Endothelial cell of umbilical vein (primary cell): ENCODE measurements around the gene SUSD6. TPM values are rescaled to one million over a fixed set of nuclear protein-coding genes. Genes with fewer than 3 reads are reported as not detected.

Experiments
- BruUV-seq: library from RNA; stranded (reverse); fragments of 400-500 nt; replicated peaks from 2 replicates; lab custom pipeline; 2021; lab: Mats Ljungman, UMichigan
- CTCF ChIA-PET: fragments of 300-600, 350-600 bp; sonication (Branson Sonifier 250); formaldehyde crosslinking; loops from one replicate; lab custom pipeline; 2021; ENCODE audit warnings: antibody characterized with exemption, inconsistent platforms; lab: Charles Lee
- POLR2A ChIA-PET: fragments of 300-600, 350-600 bp; sonication (Branson Sonifier 250); formaldehyde crosslinking; loops from one replicate; lab custom pipeline; 2021; ENCODE audit warnings: antibody characterized with exemption, inconsistent platforms; lab: Charles Lee
- DNase-seq: peaks from one replicate; pipeline ENCODE4 v3.0.0-alpha.2; 2011; ENCODE audit warnings: low read depth, low spot score
- FAIRE-seq: peaks from 2 replicates; lab custom pipeline; 2011; peaks lifted over from hg19 to GRCh38; lab: Jason Lieb, UNC
- H2AFZ ChIP-seq: 2 replicates; pipeline ENCODE4 v1.6.0; 2012; ENCODE audit warnings: low read depth, low read length, control low read depth, inconsistent platforms
- H3K27ac ChIP-seq: 2 replicates; pipeline ENCODE4 v1.5.1; 2011; ENCODE audit warnings: low read depth, mild to moderate bottlenecking, control low read depth, low read length, moderate library complexity; ENCODE audit not compliant: insufficient read depth
- H3K27me3 ChIP-seq, 2 experiments: 2 replicates each; pipeline versions ENCODE4 v1.6.0 to v1.6.1; 2011; ENCODE audit warnings: low read length in 2 of 2, mixed read lengths in 1 of 2; ENCODE audit not compliant: control insufficient read depth in 2 of 2, insufficient read depth in 2 of 2
- H3K36me3 ChIP-seq, 2 experiments: 2 replicates in 1 of 2; 3 replicates in 1 of 2; pipeline ENCODE4 v1.5.1; 2011; ENCODE audit warnings: low read length in 2 of 2, mild to moderate bottlenecking in 1 of 2, moderate library complexity in 1 of 2; ENCODE audit not compliant: control insufficient read depth in 2 of 2, insufficient read depth in 2 of 2; ENCODE audit errors: extremely low read depth in 1 of 2
- H3K4me1 ChIP-seq: 3 replicates; pipeline ENCODE4 v1.5.1; 2011; ENCODE audit warnings: mild to moderate bottlenecking, low read length; ENCODE audit not compliant: control insufficient read depth, insufficient read depth; ENCODE audit errors: extremely low read depth
- H3K4me2 ChIP-seq: 2 replicates; pipeline ENCODE4 v1.6.1; 2011; ENCODE audit warnings: low read length, control low read depth, mixed read lengths; ENCODE audit not compliant: insufficient read depth
- H3K4me3 ChIP-seq, 3 experiments: fragments of 200-600 bp in 1 of 3; sonication (generic), shearing (Covaris generic) in 1 of 3; replicated peaks in 1 of 3; 2 replicates each; pipeline ENCODE4 v1.5.1; 2011 to 2016; ENCODE audit warnings: control low read depth in 3 of 3, low read length in 3 of 3, mild to moderate bottlenecking in 2 of 3, inconsistent platforms in 1 of 3, low read depth in 1 of 3, moderate library complexity in 1 of 3; ENCODE audit not compliant: insufficient read depth in 1 of 3
- H3K79me2 ChIP-seq: 2 replicates; pipeline ENCODE4 v1.6.0; 2012; ENCODE audit warnings: low read length, inconsistent platforms; ENCODE audit not compliant: control insufficient read depth, insufficient read depth
- H3K9ac ChIP-seq: replicated peaks from 2 replicates; pipeline ENCODE3; 2011; ENCODE audit warnings: low read length, control low read depth; ENCODE audit not compliant: insufficient read depth; ENCODE audit errors: extremely low read depth
- H3K9me1 ChIP-seq: replicated peaks from 3 replicates; pipeline ENCODE4 v1.6.0; 2011; ENCODE audit warnings: mild to moderate bottlenecking, low read length; ENCODE audit not compliant: control insufficient read depth, insufficient read depth; ENCODE audit errors: extremely low read depth
- H3K9me3 ChIP-seq: replicated peaks from 2 replicates; pipeline ENCODE4 v1.5.1; 2012; ENCODE audit warnings: low read length, inconsistent platforms; ENCODE audit not compliant: control insufficient read depth, insufficient read depth
- H4K20me1 ChIP-seq: replicated peaks from 2 replicates; pipeline ENCODE3; 2011; ENCODE audit warnings: mild to moderate bottlenecking, low read length; ENCODE audit not compliant: control insufficient read depth, insufficient read depth; ENCODE audit errors: extremely low read depth
- EZH2 ChIP-seq: IDR thresholded peaks from 2 replicates; pipeline ENCODE4 v1.6.1; 2012; ENCODE audit warnings: borderline replicate concordance, low read depth, mild to moderate bottlenecking, moderate library complexity, low read length, inconsistent platforms; ENCODE audit not compliant: severe bottlenecking
- FOS ChIP-seq: IDR thresholded peaks from 2 replicates; pipeline ENCODE4 v1.6.1; 2011; ENCODE audit warnings: mild to moderate bottlenecking, low read length, moderate library complexity, borderline replicate concordance; ENCODE audit not compliant: insufficient read depth
- GATA2 ChIP-seq: IDR thresholded peaks from 2 replicates; pipeline ENCODE4 v1.7.0; 2011; ENCODE audit warnings: low read depth, mild to moderate bottlenecking, moderate library complexity, mixed read lengths, low read length; ENCODE audit not compliant: insufficient read length, insufficient read depth
- JUN ChIP-seq: IDR thresholded peaks from 2 replicates; pipeline ENCODE4 v1.6.1; 2011; ENCODE audit warnings: borderline replicate concordance, low read depth; ENCODE audit not compliant: insufficient read length, insufficient read depth
- MYC ChIP-seq: IDR thresholded peaks from one replicate; pipeline ENCODE4 v1.6.1; 2011; ENCODE audit warnings: mild to moderate bottlenecking, low read depth, low read length
- POLR2A ChIP-seq: IDR thresholded peaks from 2 replicates; pipeline ENCODE4 v1.6.1; 2012; ENCODE audit warnings: low read depth, mild to moderate bottlenecking, control low read depth, low read length
- POLR2AphosphoS5 ChIP-seq: IDR thresholded peaks from 2 replicates; pipeline ENCODE4 v1.6.1; 2012; ENCODE audit warnings: low read depth, mild to moderate bottlenecking, control low read depth, low read length, moderate library complexity; ENCODE audit not compliant: insufficient read depth
- dilution Hi-C: fragments of 300-500 bp; cut with MboI; formaldehyde crosslinking; loops from one replicate; pipeline ENCODE4 v1.15.0; 2019; ENCODE audit warnings: low sequenced_read_pairs; ENCODE audit not compliant: extremely low pct_ligation_motif_present
- intact Hi-C: fragments of 100-400 bp; cut with micrococcal nuclease; formaldehyde crosslinking; loops from one replicate; pipeline ENCODE4 v1.10.0; 2022
- polyA plus RNA-seq, 4 experiments: library from polyadenylated mRNA; depleted of rRNA in 3 of 4; stranded (reverse) in 3 of 4; unstranded in 1 of 4; fragments of >200 nt; gene quantifications; 2 replicates each; pipeline versions ENCODE4 v1.2.1 to v1.2.3, GENCODE V29; 2011 to 2012; ENCODE audit warnings: missing spikeins in 1 of 4
- total RNA-seq: library from RNA; stranded (reverse); gene quantifications from 2 replicates; pipeline ENCODE4 v1.2.3, GENCODE V29; 2021
- TF ChIP-seq, protein P1 (sequence below), 2 donors: IDR thresholded peaks; 1 replicate in 1 of 2; 2 replicates in 1 of 2; pipeline ENCODE4 v1.5.1; 2011; ENCODE audit warnings: low read length in 2 of 2, mild to moderate bottlenecking in 2 of 2, moderate library complexity in 2 of 2, control low read depth in 1 of 2, inconsistent platforms in 1 of 2, low read depth in 1 of 2; ENCODE audit not compliant: insufficient read depth in 1 of 2; ENCODE audit errors: extremely low read depth in 1 of 2
- TF ChIP-seq, protein P2 (sequence below): IDR thresholded peaks from 2 replicates; pipeline ENCODE4 v1.6.1; 2011; ENCODE audit not compliant: insufficient read depth, insufficient read length

Gene SUSD6
- total and polyA plus RNA-seq, 2 donors (not counting 3 experiments of a cell fraction or from before 2014, with no cell fraction given) = 13.4 to 19.5 TPM

DNA sequence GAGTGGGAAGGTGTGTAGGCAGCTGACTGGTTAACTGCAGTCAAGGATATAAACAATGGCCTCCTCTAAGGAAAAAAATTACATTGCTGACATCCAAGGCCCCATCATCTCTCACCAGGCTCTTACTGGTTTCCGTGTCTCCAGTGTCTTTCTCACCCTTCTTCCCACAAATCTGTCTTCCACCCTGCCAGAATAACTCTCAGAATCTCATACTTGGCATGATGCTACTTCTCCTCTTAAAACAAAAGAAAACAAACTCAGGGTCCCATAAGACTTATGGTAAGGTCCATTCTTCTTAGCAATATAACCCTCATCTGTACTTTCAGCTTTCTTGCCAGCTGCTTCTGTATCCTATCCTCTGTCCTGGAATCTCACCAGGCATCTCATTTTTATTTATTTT, 68.9 kb downstream of the SUSD6 start:
- Histone ChIP-seq H3K4me3 (no peak overlapping the region), H3K4me2 (no peak overlapping the region), H3K9me3 (no peaks in the 10 kb centered on the region), H2AFZ (no peak overlapping the region), H3K27me3 (no peaks in the 10 kb centered on the region), H3K27ac (no peak overlapping the region), H3K9me1 (no peaks in the 10 kb centered on the region), H3K36me3 (no peaks in the 10 kb centered on the region), H3K79me2 (no peaks in the 10 kb centered on the region), H3K4me1 (no peaks in the 10 kb centered on the region), H4K20me1 (peaks cover 2% of the 10 kb centered on the region), H3K9ac (no peak overlapping the region)
- TF ChIP-seq, protein P1, sequence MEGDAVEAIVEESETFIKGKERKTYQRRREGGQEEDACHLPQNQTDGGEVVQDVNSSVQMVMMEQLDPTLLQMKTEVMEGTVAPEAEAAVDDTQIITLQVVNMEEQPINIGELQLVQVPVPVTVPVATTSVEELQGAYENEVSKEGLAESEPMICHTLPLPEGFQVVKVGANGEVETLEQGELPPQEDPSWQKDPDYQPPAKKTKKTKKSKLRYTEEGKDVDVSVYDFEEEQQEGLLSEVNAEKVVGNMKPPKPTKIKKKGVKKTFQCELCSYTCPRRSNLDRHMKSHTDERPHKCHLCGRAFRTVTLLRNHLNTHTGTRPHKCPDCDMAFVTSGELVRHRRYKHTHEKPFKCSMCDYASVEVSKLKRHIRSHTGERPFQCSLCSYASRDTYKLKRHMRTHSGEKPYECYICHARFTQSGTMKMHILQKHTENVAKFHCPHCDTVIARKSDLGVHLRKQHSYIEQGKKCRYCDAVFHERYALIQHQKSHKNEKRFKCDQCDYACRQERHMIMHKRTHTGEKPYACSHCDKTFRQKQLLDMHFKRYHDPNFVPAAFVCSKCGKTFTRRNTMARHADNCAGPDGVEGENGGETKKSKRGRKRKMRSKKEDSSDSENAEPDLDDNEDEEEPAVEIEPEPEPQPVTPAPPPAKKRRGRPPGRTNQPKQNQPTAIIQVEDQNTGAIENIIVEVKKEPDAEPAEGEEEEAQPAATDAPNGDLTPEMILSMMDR (IDR thresholded peaks at IDR 0.05; ENCODE audit: extremely low read depth in 1 of 2, insufficient read depth in 1 of 2, low read depth in 1 of 2, low read length in 2 of 2) = no peak
- TF ChIP-seq EZH2 = no peak
- TF ChIP-seq, protein P2, sequence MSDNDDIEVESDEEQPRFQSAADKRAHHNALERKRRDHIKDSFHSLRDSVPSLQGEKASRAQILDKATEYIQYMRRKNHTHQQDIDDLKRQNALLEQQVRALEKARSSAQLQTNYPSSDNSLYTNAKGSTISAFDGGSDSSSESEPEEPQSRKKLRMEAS = no peak
- TF ChIP-seq POLR2AphosphoS5 = no peak
- TF ChIP-seq POLR2A = no peak
- TF ChIP-seq JUN = no peak
- no peak for TF ChIP-seq GATA2
- TF ChIP-seq MYC = no peak
- no peak for TF ChIP-seq FOS
- DNase-seq (no peak), FAIRE-seq (no peak)
- ChIA-PET CTCF (interaction anchor here (1.3 kb wide), 1 partner anchor 10 kb away, joined by 4 read pairs; no protein-coding TSS in a partner anchor), POLR2A (no interaction called here)
- no TSS peak for BruUV-seq
- dilution Hi-C loops = no loop called here
- intact Hi-C loops = loop anchor here (5.0 kb wide), 1 partner anchor 53 kb away; no protein-coding TSS in a partner anchor
